Posterior cingulate gyrus (tissue), 11 donors: ENCODE data around the gene FOXI1.

Source experiments
- DNase-seq, 10 donors: peaks; one replicate each; pipeline versions ENCODE4 v3.0.0 to v3.0.0-alpha.2; 2020 to 2021; ENCODE audit warnings: mixed read lengths in 3 of 10
- intact Hi-C: fragments of 100-400 bp; cut with DNase I; formaldehyde crosslinking; loops from one replicate; pipeline ENCODE4 v1.15.1; 2023

FOXI1 gene

GRCh38 chr5:170105642-170106611, at the start of gene FOXI1:
FOXI1 (plus strand) TSS chr5:170105897; CDS start chr5:170105958, 61 bp downstream.
- intact Hi-C loops = loop anchor here (10.0 kb wide), 1 partner anchor 319 kb away; no protein-coding TSS in a partner anchor
- DNase-seq = no peak

- intact Hi-C loops = no loop called here
- DNase-seq = no peak
These were observed 49.0 kb upstream of the FOXI1 start for GRCh38 chr5:170056561-170057267.

GRCh38 chr5:170057311-170057710, 48.4 kb upstream of the FOXI1 start:
- intact Hi-C loops = no loop called here
- no peak for DNase-seq

GRCh38 chr5:170059221-170059620, 46.5 kb upstream of the FOXI1 start:
- DNase-seq = no peak
- intact Hi-C loops = no loop called here

GRCh38 chr5:170067152-170067551, 38.5 kb upstream of the FOXI1 start:
- no peak for DNase-seq
- intact Hi-C loops = no loop called here

GRCh38 chr5:170067574-170068170, 38.0 kb upstream of the FOXI1 start:
- no peak for DNase-seq
- intact Hi-C loops = no loop called here

GRCh38 chr5:170069512-170069911, 36.2 kb upstream of the FOXI1 start:
- intact Hi-C loops = no loop called here

GRCh38 chr5:170070556-170071412, 34.9 kb upstream of the FOXI1 start:
- intact Hi-C loops = no loop called here
- peak in 9 of 10 donors; percentile 32 to 91 (median 54) for DNase-seq

More at GRCh38 chr5:170069512-170069911, 36.2 kb upstream of the FOXI1 start:
- DNase-seq = no peak

- intact Hi-C loops = no loop called here
- DNase-seq = no peak
These were observed 33.9 kb upstream of the FOXI1 start for GRCh38 chr5:170071748-170072147.

GRCh38 chr5:170075696-170076095, 30.0 kb upstream of the FOXI1 start:
- DNase-seq = no peak
- intact Hi-C loops = no loop called here

- intact Hi-C loops = no loop called here
- no peak for DNase-seq
These were observed 29.5 kb upstream of the FOXI1 start for GRCh38 chr5:170076211-170076610.

GRCh38 chr5:170076739-170077138, 29.0 kb upstream of the FOXI1 start:
- intact Hi-C loops = no loop called here

GRCh38 chr5:170077526-170077925, 28.2 kb upstream of the FOXI1 start:
- DNase-seq = no peak
- intact Hi-C loops = no loop called here

More at GRCh38 chr5:170076739-170077138, 29.0 kb upstream of the FOXI1 start:
- no peak for DNase-seq

GRCh38 chr5:170078458-170078857, 27.2 kb upstream of the FOXI1 start:
- intact Hi-C loops = no loop called here
- no peak for DNase-seq

- intact Hi-C loops = no loop called here
- no peak for DNase-seq
These were observed 26.8 kb upstream of the FOXI1 start for GRCh38 chr5:170078931-170079330.

- DNase-seq = no peak
- intact Hi-C loops = no loop called here
These were observed 25.5 kb upstream of the FOXI1 start for GRCh38 chr5:170080217-170080616.

- intact Hi-C loops = no loop called here
- DNase-seq = no peak
These were observed 24.8 kb upstream of the FOXI1 start for GRCh38 chr5:170080786-170081445.

GRCh38 chr5:170081616-170082015, 24.1 kb upstream of the FOXI1 start:
- intact Hi-C loops = no loop called here
- no peak for DNase-seq

- intact Hi-C loops = no loop called here
- no peak for DNase-seq
These were observed 23.0 kb upstream of the FOXI1 start for GRCh38 chr5:170082701-170083100.
